Renal pelvis (tissue), 12 donors: ENCODE measurements around the gene TUBG1. TPM values are rescaled to one million over a fixed set of nuclear protein-coding genes. Genes with fewer than 3 reads are reported as not detected.

Source experiments
- DNase-seq: peaks from one replicate; pipeline ENCODE4 v3.0.0-alpha.2; 2013
- long read RNA-seq, 16 experiments: transcript quantifications; one replicate each; lab custom pipeline, GENCODE V29; 2026
- polyA plus RNA-seq, 3 donors: library from polyadenylated mRNA; unstranded; fragments of 120-200 nt; gene quantifications; one replicate each; pipeline ENCODE4 v1.2.1, GENCODE V29; 2013; ENCODE audit not compliant: insufficient read length in 3 of 3

TUBG1 gene
- 10 to 100 TPM; 58.0 to 66.8 (median 60.2) TPM for polyA plus RNA-seq
- long read RNA-seq, donor 1, transcript TUBG1-201 (11 exons, 1,611 nt) = major isoform, 20 of 37 reads
- long read RNA-seq, donor 1, partial matches to known transcripts = 16 of 37 reads
- long read RNA-seq, donor 1, other reads (novel, unspliced or antisense) = 0 of 37 reads
- long read RNA-seq, donor 2, transcript TUBG1-201 (11 exons, 1,611 nt) = major isoform, 18 of 58 reads
- long read RNA-seq, donor 2, partial matches to known transcripts = 35 of 58 reads
- long read RNA-seq, donor 2, other reads (novel, unspliced or antisense) = 5 of 58 reads
- long read RNA-seq, donor 3, transcript TUBG1-201 (11 exons, 1,611 nt) = major isoform, 12 of 21 reads
- long read RNA-seq, donor 3, partial matches to known transcripts = 9 of 21 reads
- long read RNA-seq, donor 3, other reads (novel, unspliced or antisense) = 0 of 21 reads
- long read RNA-seq, donor 4, transcript TUBG1-201 (11 exons, 1,611 nt) = major isoform, 25 of 49 reads
- long read RNA-seq, donor 4, partial matches to known transcripts = 24 of 49 reads
- long read RNA-seq, donor 4, other reads (novel, unspliced or antisense) = 0 of 49 reads
- long read RNA-seq, donor 5, transcript TUBG1-201 (11 exons, 1,611 nt) = major isoform, 8 of 16 reads
- long read RNA-seq, donor 5, partial matches to known transcripts = 8 of 16 reads
- long read RNA-seq, donor 5, other reads (novel, unspliced or antisense) = 0 of 16 reads
- long read RNA-seq, donor 6, transcript TUBG1-201 (11 exons, 1,611 nt) = major isoform, 17 of 50 reads
- long read RNA-seq, donor 6, partial matches to known transcripts = 33 of 50 reads
- long read RNA-seq, donor 6, other reads (novel, unspliced or antisense) = 0 of 50 reads
- long read RNA-seq, donor 7, transcript TUBG1-201 (11 exons, 1,611 nt) = major isoform, 21 of 73 reads
- long read RNA-seq, donor 7, partial matches to known transcripts = 52 of 73 reads
- long read RNA-seq, donor 7, other reads (novel, unspliced or antisense) = 0 of 73 reads
- long read RNA-seq, donor 8, partial matches to known transcripts = 0 of 4 reads
- long read RNA-seq, donor 8, other reads (novel, unspliced or antisense) = 0 of 4 reads
- long read RNA-seq, donor 9, transcript TUBG1-201 (11 exons, 1,611 nt) = major isoform, 32 of 65 reads
- long read RNA-seq, donor 9, partial matches to known transcripts = 33 of 65 reads
- long read RNA-seq, donor 9, other reads (novel, unspliced or antisense) = 0 of 65 reads
- long read RNA-seq, donor 10, transcript TUBG1-201 (11 exons, 1,611 nt) = major isoform, 16 of 49 reads
- long read RNA-seq, donor 10, partial matches to known transcripts = 32 of 49 reads
- long read RNA-seq, donor 10, other reads (novel, unspliced or antisense) = 0 of 49 reads
- long read RNA-seq, donor 11, transcript TUBG1-201 (11 exons, 1,611 nt) = major isoform, 11 of 34 reads
- long read RNA-seq, donor 11, partial matches to known transcripts = 23 of 34 reads
- long read RNA-seq, donor 11, other reads (novel, unspliced or antisense) = 0 of 34 reads
- long read RNA-seq, donor 12, transcript TUBG1-201 (11 exons, 1,611 nt) = major isoform, 27 of 56 reads
- long read RNA-seq, donor 12, partial matches to known transcripts = 29 of 56 reads
- long read RNA-seq, donor 12, other reads (novel, unspliced or antisense) = 0 of 56 reads
- long read RNA-seq, donor 13, transcript TUBG1-201 (11 exons, 1,611 nt) = major isoform, 11 of 11 reads
- long read RNA-seq, donor 13, partial matches to known transcripts = 0 of 11 reads
- long read RNA-seq, donor 13, other reads (novel, unspliced or antisense) = 0 of 11 reads
- long read RNA-seq, donor 14 = 0 reads
- long read RNA-seq, donor 15 = 0 reads
- long read RNA-seq, donor 16, transcript TUBG1-201 (11 exons, 1,611 nt) = major isoform, 34 of 45 reads
- long read RNA-seq, donor 16, partial matches to known transcripts = 11 of 45 reads
- long read RNA-seq, donor 16, other reads (novel, unspliced or antisense) = 0 of 45 reads

- DNase-seq = peak; percentile 99
Measured at GRCh38 chr17:42609182-42609813, at the start of gene TUBG1, which contains the start of gene RETREG3. TUBG1 (plus strand) TSS chr17:42609683; CDS start chr17:42609738, 55 bp downstream. RETREG3 (minus strand) TSS chr17:42609374; CDS start chr17:42609324, 50 bp downstream.

- no peak for DNase-seq
Measured at GRCh38 chr17:42560246-42560645, 49.2 kb upstream of the TUBG1 start.

- DNase-seq = peak; percentile 98
Measured at GRCh38 chr17:42561897-42562387, 47.5 kb upstream of the TUBG1 start, which contains the start of gene COASY. COASY (plus strand) TSS chr17:42562148; CDS start chr17:42562623, 475 bp downstream.

- DNase-seq = no peak
Measured at GRCh38 chr17:42562388-42563142, 46.9 kb upstream of the TUBG1 start.

- no peak for DNase-seq
Measured at GRCh38 chr17:42563143-42563509, 46.4 kb upstream of the TUBG1 start.

GRCh38 chr17:42563543-42563942, 45.9 kb upstream of the TUBG1 start:
- DNase-seq = no peak

- no peak for DNase-seq
Measured at GRCh38 chr17:42563950-42564349, 45.5 kb upstream of the TUBG1 start.

- no peak for DNase-seq
Measured at GRCh38 chr17:42564815-42565522, 44.5 kb upstream of the TUBG1 start.

- DNase-seq = no peak
Measured at GRCh38 chr17:42565523-42566214, 43.8 kb upstream of the TUBG1 start.

GRCh38 chr17:42566215-42566882, 43.1 kb upstream of the TUBG1 start:
- DNase-seq = no peak

- DNase-seq = peak; percentile 91
Measured at GRCh38 chr17:42566883-42567573, 42.5 kb upstream of the TUBG1 start, which contains the start of gene MLX. MLX (plus strand) TSS chr17:42567100; CDS start chr17:42567125, 25 bp downstream.

GRCh38 chr17:42568341-42569111, 41.0 kb upstream of the TUBG1 start:
- DNase-seq = no peak

- no peak for DNase-seq
Measured at GRCh38 chr17:42571435-42572225, 37.9 kb upstream of the TUBG1 start.

- no peak for DNase-seq
Measured at GRCh38 chr17:42573095-42573494, 36.4 kb upstream of the TUBG1 start.
